Activated naive CD4-positive, alpha-beta T cell treated with anti-CD3 and anti-CD28 coated beads, Interleukin-2, amount 50 U/mL, for 24 hours (primary cell): ENCODE data around the gene HDAC1.

Source experiments
- H3K27ac Mint-ChIP-seq: one replicate; pipeline ENCODE4 v1.8.0; 2021; ENCODE audit warnings: mild to moderate bottlenecking, mixed read lengths
- H3K27me3 Mint-ChIP-seq: one replicate; pipeline ENCODE4 v1.8.0; 2021; ENCODE audit warnings: mixed read lengths
- H3K36me3 Mint-ChIP-seq: one replicate; pipeline ENCODE4 v1.8.0; 2021; ENCODE audit warnings: mixed read lengths
- H3K4me1 Mint-ChIP-seq: one replicate; pipeline ENCODE4 v1.8.0; 2021; ENCODE audit warnings: mixed read lengths
- H3K4me3 Mint-ChIP-seq: one replicate; pipeline ENCODE4 v1.8.0; 2021; ENCODE audit warnings: mild to moderate bottlenecking, mixed read lengths
- H3K9me3 Mint-ChIP-seq: one replicate; pipeline ENCODE4 v1.8.0; 2021; ENCODE audit warnings: mixed read lengths

The HDAC1 gene

DNA sequence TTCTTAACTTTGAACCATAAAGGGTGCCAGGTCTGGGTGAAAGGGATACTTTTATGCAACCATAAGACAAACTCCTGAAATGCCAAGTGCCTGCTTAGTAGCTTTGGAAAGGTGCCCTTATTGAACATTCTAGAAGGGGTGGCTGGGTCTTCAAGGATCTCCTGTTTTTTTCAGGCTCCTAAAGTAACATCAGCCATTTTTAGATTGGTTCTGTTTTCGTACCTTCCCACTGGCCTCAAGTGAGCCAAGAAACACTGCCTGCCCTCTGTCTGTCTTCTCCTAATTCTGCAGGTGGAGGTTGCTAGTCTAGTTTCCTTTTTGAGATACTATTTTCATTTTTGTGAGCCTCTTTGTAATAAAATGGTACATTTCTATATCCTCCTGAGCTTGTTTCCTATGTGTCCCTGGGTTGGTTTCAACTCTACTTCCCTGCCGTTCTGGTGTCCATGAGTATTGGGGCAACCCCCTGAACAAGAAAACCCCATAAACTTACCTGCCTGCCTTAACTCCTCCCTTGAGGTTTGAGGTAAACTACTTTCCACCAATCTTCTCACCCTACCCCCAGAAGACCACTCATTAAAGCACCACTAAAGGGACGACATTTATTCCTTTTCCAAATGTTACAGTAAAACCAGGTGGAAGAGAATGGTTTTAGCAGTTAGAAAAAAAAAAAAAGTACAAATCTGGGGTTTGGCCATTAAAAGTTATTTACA lies 41.5 kb downstream of the HDAC1 start:
- Mint-ChIP-seq H3K36me3 (peaks cover 9% of the 10 kb centered on the region), H3K9me3 (no peaks in the 10 kb centered on the region), H3K27me3 (no peaks in the 10 kb centered on the region), H3K4me1 (peaks cover 42% of the 10 kb centered on the region), H3K27ac (peak overlapping the region; percentile 57), H3K4me3 (peak overlapping the region; percentile 58)

GRCh38 chr1:32334274-32334861 lies 42.5 kb downstream of the HDAC1 start:
- peak overlapping the region; percentile 91 for H3K4me3 Mint-ChIP-seq
- H3K27ac Mint-ChIP-seq, result peak overlapping the region; percentile 91
- H3K36me3 Mint-ChIP-seq, result peaks cover 7% of the 10 kb centered on the region
- no peaks in the 10 kb centered on the region for H3K27me3 Mint-ChIP-seq
- H3K9me3 Mint-ChIP-seq, result no peaks in the 10 kb centered on the region
- H3K4me1 Mint-ChIP-seq, result peaks cover 48% of the 10 kb centered on the region

DNA sequence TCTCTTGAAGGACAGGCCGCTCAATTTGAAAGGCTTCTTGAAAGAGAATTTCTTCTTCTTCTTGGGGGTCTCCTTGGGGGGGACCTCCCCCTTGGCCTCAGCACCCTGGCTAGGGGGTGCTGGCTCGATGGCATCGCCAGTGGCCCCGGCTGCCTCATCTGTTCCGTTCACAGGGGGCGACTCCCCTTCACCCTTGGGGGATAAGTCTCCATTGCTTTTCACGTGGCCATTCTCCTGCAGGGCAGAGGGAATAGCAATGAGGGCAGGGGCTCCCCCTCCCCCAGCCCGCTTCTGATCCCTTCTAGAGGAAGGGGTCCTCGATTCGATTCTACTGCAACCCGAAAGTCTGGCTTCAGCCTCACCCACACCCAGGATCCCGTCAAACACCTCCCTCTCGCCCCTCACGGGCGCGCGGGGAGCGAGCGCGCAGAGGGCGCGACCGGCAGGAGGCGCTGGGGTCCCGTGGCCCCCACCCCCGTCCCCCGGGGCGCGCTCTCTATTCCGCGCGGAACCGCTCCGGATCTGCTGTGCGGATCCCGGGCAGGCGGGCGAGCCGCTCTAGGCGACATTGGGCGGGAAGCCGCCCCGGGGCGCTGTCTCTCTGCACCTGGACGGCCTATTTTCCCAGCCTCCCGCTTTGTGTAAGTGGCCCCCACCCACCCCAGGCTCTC lies 43.1 kb downstream of the HDAC1 start:
- Mint-ChIP-seq H3K9me3 (no peaks in the 10 kb centered on the region), H3K27ac (peak overlapping the region; percentile 91)

DNA sequence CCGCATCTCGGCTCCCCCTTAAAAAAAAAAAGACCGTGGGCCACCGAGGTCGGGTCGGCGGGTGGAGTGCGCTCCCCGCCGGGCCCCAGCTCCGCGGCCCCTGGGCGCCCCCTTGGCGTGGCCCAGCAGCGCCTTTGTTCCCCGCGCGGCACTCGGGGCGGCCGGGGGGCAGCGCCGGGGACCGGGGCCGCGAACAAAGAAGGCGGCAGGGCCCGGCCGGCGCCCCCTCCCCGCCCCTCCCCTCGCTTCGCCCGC lies 43.6 kb downstream of the HDAC1 start:
- Mint-ChIP-seq H3K36me3 (peaks cover 4% of the 10 kb centered on the region), H3K4me1 (peaks cover 49% of the 10 kb centered on the region), H3K27me3 (no peaks in the 10 kb centered on the region), H3K4me3 (peak overlapping the region; percentile 91), H3K27ac (no peak overlapping the region), H3K9me3 (no peaks in the 10 kb centered on the region)

More for the DNA sequence above, 43.1 kb downstream of the HDAC1 start:
- Mint-ChIP-seq H3K4me1 (peaks cover 49% of the 10 kb centered on the region), H3K27me3 (no peaks in the 10 kb centered on the region), H3K4me3 (peak overlapping the region; percentile 91), H3K36me3 (peaks cover 4% of the 10 kb centered on the region)

DNA sequence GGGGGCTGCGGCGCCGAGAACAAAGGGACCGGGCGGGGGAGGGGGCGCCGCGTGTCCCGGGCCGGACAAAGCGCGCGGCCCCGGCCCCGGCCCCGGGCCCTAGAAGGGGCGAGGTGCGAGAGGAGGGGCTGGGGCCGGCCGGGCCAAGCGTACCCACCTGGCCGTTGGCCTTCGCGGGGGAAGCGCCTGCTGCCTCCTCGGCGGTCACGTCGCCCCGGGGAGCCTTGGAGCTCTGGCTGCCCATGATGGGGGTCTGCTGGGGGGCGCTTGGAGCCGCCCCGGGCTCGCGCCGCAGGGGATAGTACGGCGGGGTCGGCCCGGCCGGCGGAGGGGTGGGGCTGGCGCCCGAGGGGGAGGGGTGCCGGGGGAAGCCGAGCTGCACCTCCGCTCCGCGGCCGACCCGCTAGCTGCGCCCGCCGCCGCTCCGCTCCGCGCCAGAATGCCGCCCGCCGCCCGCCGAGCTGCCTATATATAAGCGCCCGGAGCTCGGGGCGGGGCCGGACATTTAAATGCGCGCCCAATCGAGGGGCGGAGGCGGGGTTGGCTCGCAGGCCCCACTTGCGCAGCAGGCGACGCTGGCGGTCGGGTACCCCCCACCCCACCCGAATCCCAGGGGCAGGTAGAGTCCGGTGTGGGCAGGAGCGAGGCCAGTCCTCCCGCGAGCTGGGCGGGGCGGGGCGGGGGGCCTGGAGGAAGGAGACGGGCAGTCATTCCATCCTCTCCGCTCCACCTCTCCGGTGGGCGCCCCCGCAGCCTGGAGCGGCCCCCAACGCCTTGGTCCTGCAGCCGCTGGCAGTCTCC lies 44.1 kb downstream of the HDAC1 start, which contains the start of gene MARCKSL1:
Gene MARCKSL1 (minus strand): TSS at position 444 of the 801 bp plus-strand sequence. CDS start 200 bp downstream, at position 244.
- peak within 1 kb of the TSS; percentile 91 for H3K4me3 Mint-ChIP-seq
- H3K27me3 Mint-ChIP-seq, result no peaks in the 10 kb centered on the region
- no peaks in the 10 kb centered on the region for H3K9me3 Mint-ChIP-seq
- H3K4me1 Mint-ChIP-seq, result peaks cover 49% of the 10 kb centered on the region
- peaks cover 4% of the 10 kb centered on the region for H3K36me3 Mint-ChIP-seq
- peak within 1 kb of the TSS; percentile 91 for H3K27ac Mint-ChIP-seq

- H3K4me3 Mint-ChIP-seq, result peak overlapping the region; percentile 71
- no peaks in the 10 kb centered on the region for H3K9me3 Mint-ChIP-seq
- H3K27ac Mint-ChIP-seq, result no peak overlapping the region
- H3K27me3 Mint-ChIP-seq, result no peaks in the 10 kb centered on the region
- peaks cover 49% of the 10 kb centered on the region for H3K4me1 Mint-ChIP-seq
- H3K36me3 Mint-ChIP-seq, result peaks cover 2% of the 10 kb centered on the region
These were observed 44.7 kb downstream of the HDAC1 start for GRCh38 chr1:32336591-32336932.

DNA sequence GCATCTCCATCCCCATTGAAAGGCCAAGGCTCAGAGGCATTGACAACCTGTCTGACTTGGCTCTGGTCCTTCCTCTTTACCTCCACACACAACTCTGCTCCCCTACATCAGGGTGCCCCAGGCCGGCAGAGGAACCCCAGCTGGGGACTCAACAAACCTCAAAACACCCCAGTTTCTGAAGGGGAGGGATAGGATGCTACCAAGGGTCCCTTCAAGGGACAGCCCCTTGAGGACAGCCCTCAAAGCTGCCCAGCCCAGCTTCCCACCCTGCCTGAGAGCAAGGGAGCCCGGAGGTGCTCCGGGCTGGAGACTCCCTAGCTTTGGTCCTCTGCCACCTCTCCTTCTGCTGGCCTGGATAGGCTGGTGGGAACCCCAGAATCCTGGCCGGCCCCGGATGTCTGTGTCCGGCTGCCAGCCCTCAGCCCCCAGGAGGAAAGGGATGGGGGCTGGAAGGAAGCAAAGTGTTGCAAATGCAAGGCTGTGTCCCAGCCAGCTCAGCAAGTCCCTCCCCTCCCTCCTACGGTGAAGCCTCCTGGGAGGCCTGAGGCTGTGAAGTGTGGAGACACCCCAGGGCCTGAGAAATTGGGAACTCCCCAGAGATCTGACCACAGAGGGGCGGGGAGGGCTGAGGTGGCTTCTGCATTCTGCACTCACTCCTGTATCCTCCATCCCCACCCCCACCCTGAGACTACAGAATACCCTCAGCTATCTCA lies 45.2 kb downstream of the HDAC1 start:
- no peaks in the 10 kb centered on the region for H3K9me3 Mint-ChIP-seq
- H3K4me1 Mint-ChIP-seq, result peaks cover 49% of the 10 kb centered on the region
- H3K27me3 Mint-ChIP-seq, result no peaks in the 10 kb centered on the region
- peak overlapping the region; percentile 74 for H3K27ac Mint-ChIP-seq
- no peaks in the 10 kb centered on the region for H3K36me3 Mint-ChIP-seq
- H3K4me3 Mint-ChIP-seq, result peak overlapping the region; percentile 71

DNA sequence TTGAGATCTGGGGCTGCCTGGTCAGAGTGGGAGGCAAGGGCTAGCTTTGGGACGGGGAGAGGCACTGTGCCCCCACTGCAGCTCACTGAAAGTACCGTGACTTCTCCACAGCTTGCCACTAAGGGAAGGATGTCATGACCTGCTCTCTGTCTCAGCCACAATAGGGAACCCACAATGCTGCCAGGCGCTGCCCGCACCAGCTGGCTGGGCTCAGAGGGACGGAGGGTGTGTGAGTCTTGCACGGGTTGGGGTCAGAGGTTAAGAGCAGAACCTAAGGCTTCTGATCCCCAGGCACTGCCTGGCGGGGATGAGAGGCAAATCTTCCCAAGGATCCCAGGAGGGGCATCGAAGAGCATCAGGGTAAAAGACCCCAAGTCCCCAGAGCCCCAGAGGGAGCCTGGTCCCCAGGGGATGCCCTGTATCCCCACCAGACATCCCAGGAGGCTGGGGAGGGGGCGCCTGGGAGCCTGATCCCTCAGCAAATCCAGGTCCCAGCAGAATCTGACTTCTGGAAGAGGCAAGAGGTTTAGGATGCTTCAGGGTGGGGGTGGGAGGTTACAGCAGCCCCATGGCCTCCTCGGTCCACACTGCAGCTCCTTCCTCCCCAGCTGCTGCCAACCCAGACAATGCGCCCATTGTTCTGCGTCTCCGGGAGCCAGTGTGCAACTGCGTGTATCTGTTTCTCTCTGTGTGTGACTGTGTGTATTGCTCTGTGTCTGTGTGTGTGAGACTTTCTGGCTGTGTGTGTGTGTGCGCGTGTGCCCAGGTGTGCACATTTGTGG lies 46.2 kb downstream of the HDAC1 start:
- Mint-ChIP-seq H3K36me3 (no peaks in the 10 kb centered on the region), H3K27me3 (no peaks in the 10 kb centered on the region), H3K4me1 (peaks cover 49% of the 10 kb centered on the region), H3K9me3 (no peaks in the 10 kb centered on the region), H3K27ac (peak overlapping the region; percentile 36), H3K4me3 (no peak overlapping the region)

- H3K4me3 Mint-ChIP-seq, result no peak overlapping the region
- H3K27me3 Mint-ChIP-seq, result no peaks in the 10 kb centered on the region
- no peaks in the 10 kb centered on the region for H3K9me3 Mint-ChIP-seq
- H3K27ac Mint-ChIP-seq, result no peak overlapping the region
- no peaks in the 10 kb centered on the region for H3K36me3 Mint-ChIP-seq
- peaks cover 44% of the 10 kb centered on the region for H3K4me1 Mint-ChIP-seq
These were observed 46.8 kb downstream of the HDAC1 start for GRCh38 chr1:32338637-32339145.

GRCh38 chr1:32339363-32339978 lies 47.6 kb downstream of the HDAC1 start:
- no peaks in the 10 kb centered on the region for H3K36me3 Mint-ChIP-seq
- H3K27me3 Mint-ChIP-seq, result no peaks in the 10 kb centered on the region
- H3K4me1 Mint-ChIP-seq, result peaks cover 37% of the 10 kb centered on the region
- H3K4me3 Mint-ChIP-seq, result no peak overlapping the region
- no peaks in the 10 kb centered on the region for H3K9me3 Mint-ChIP-seq
- peak overlapping the region; percentile 38 for H3K27ac Mint-ChIP-seq

- H3K9me3 Mint-ChIP-seq, result no peaks in the 10 kb centered on the region
- H3K4me1 Mint-ChIP-seq, result peaks cover 44% of the 10 kb centered on the region
These were observed 49.4 kb downstream of the HDAC1 start for GRCh38 chr1:32341186-32341757.

GRCh38 chr1:32341971-32342370 lies 50.1 kb downstream of the HDAC1 start:
- no peak overlapping the region for H3K27ac Mint-ChIP-seq
- no peaks in the 10 kb centered on the region for H3K36me3 Mint-ChIP-seq
- peaks cover 45% of the 10 kb centered on the region for H3K4me1 Mint-ChIP-seq
- no peaks in the 10 kb centered on the region for H3K9me3 Mint-ChIP-seq
- no peak overlapping the region for H3K4me3 Mint-ChIP-seq
- H3K27me3 Mint-ChIP-seq, result no peaks in the 10 kb centered on the region

More at GRCh38 chr1:32341186-32341757, 49.4 kb downstream of the HDAC1 start:
- H3K36me3 Mint-ChIP-seq, result no peaks in the 10 kb centered on the region
- H3K27me3 Mint-ChIP-seq, result no peaks in the 10 kb centered on the region
- H3K27ac Mint-ChIP-seq, result no peak overlapping the region
- no peak overlapping the region for H3K4me3 Mint-ChIP-seq

DNA sequence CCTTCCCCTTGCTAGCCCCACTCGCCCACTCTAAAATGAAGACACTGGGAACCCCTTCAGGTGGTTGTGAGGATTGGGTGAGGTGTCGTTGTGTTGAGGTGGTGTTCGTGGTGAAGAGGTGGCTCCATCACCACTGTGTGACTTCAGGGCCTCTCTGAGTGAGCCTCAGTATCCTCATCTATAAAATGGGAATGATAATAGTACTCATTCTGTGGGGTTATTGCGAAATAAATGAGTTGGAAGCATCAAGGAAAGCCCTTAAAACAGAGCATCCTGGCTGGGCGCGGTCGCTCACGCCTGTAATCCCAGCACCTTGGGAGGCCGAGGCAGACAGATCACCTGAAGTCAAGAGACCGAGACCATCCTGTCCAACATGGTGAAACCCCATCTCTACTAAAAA lies 50.8 kb downstream of the HDAC1 start:
- Mint-ChIP-seq H3K4me3 (no peak overlapping the region), H3K27me3 (no peaks in the 10 kb centered on the region), H3K9me3 (no peaks in the 10 kb centered on the region), H3K4me1 (peaks cover 38% of the 10 kb centered on the region), H3K27ac (no peak overlapping the region), H3K36me3 (no peaks in the 10 kb centered on the region)

DNA sequence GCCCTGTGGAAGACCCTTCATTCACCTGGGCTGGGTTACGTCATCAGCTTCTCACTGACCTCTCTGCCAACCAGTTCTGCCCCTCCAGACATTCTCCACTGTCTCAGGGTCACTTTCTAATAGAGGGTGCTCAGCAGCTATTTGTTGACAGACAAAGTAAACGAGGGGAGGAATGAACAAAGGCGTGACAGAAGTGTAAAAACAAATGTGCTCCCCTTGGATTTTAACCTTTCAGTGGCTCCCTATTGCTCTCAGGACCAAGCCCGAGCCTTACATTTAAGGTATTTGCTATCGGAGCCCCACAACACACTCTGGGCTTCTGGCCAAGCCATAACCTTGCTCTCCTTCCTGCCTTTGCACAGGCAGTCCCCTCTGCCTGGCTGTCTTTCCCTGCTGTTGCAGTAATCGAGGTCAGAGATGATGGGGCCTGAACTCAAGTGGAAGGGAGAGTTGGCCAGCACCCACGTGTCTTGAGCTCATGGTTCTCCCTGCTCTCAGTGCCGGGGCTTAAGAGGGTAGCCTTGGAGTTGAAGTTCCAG lies 53.5 kb downstream of the HDAC1 start:
- H3K27ac Mint-ChIP-seq, result peak overlapping the region; percentile 11
- H3K4me1 Mint-ChIP-seq, result peaks cover 43% of the 10 kb centered on the region

More for the DNA sequence above, 53.5 kb downstream of the HDAC1 start:
- Mint-ChIP-seq H3K36me3 (no peaks in the 10 kb centered on the region), H3K27me3 (no peaks in the 10 kb centered on the region), H3K9me3 (no peaks in the 10 kb centered on the region), H3K4me3 (no peak overlapping the region)
